Suppressor macrophage treated with lipopolysaccharide for 4 hours (primary cell): ENCODE data around the gene OPA1.

Experiments
- DNase-seq: peaks from one replicate; pipeline ENCODE4 v3.0.0-alpha.2; 2020

The OPA1 gene

GRCh38 chr3:193711166-193711485 is 118.1 kb downstream of the OPA1 start:
- DNase-seq = no peak

GRCh38 chr3:193711523-193711963 is 118.5 kb downstream of the OPA1 start:
- DNase-seq = no peak

GRCh38 chr3:193711964-193712598 is 119.1 kb downstream of the OPA1 start:
- DNase-seq = no peak

GRCh38 chr3:193712938-193713337 is 119.9 kb downstream of the OPA1 start:
- no peak for DNase-seq

- no peak for DNase-seq
Observed at GRCh38 chr3:193714523-193715137, 121.6 kb downstream of the OPA1 start.

- peak; percentile 14 for DNase-seq
Observed at GRCh38 chr3:193716150-193716549, 123.1 kb downstream of the OPA1 start.

- no peak for DNase-seq
Observed at GRCh38 chr3:193719735-193720134, 126.7 kb downstream of the OPA1 start.

- DNase-seq = no peak
Observed at GRCh38 chr3:193720169-193720568, 127.2 kb downstream of the OPA1 start.

GRCh38 chr3:193722566-193722965 is 129.6 kb downstream of the OPA1 start:
- no peak for DNase-seq

GRCh38 chr3:193727089-193727488 is 134.1 kb downstream of the OPA1 start:
- DNase-seq = no peak

GRCh38 chr3:193728429-193729087 is 135.6 kb downstream of the OPA1 start:
- DNase-seq = no peak

GRCh38 chr3:193729088-193729465 is 136.1 kb downstream of the OPA1 start:
- no peak for DNase-seq

- DNase-seq = no peak
Observed at GRCh38 chr3:193729601-193730000, 136.6 kb downstream of the OPA1 start.

GRCh38 chr3:193730511-193730910 is 137.5 kb downstream of the OPA1 start:
- no peak for DNase-seq

- DNase-seq = no peak
Observed at GRCh38 chr3:193730976-193731375, 138.0 kb downstream of the OPA1 start.

- DNase-seq = no peak
Observed at GRCh38 chr3:193731656-193732055, 138.6 kb downstream of the OPA1 start.

GRCh38 chr3:193732391-193732790 is 139.4 kb downstream of the OPA1 start:
- no peak for DNase-seq

GRCh38 chr3:193732827-193733226 is 139.8 kb downstream of the OPA1 start:
- no peak for DNase-seq

- DNase-seq = no peak
Observed at GRCh38 chr3:193734737-193735366, 141.8 kb downstream of the OPA1 start.

- DNase-seq = no peak
Observed at GRCh38 chr3:193735850-193736249, 142.8 kb downstream of the OPA1 start.

- DNase-seq = no peak
Observed at GRCh38 chr3:193736616-193737015, 143.6 kb downstream of the OPA1 start.

GRCh38 chr3:193737191-193737751 is 144.3 kb downstream of the OPA1 start:
- no peak for DNase-seq

GRCh38 chr3:193742628-193743027 is 149.6 kb downstream of the OPA1 start:
- no peak for DNase-seq

GRCh38 chr3:193743702-193744047 is 150.7 kb downstream of the OPA1 start:
- peak; percentile 4 for DNase-seq
